Stimulated activated naive CD8-positive, alpha-beta T cell treated with anti-CD3 and anti-CD28 coated beads, Interleukin-15, Interleukin-2, amounts not matched to agents 100 ng/mL and 50 ng/mL, for 24 hours (primary cell): ENCODE measurements around the gene STXBP5.
A peak's percentile ranks its signal among the peaks of the same experiment; 100 is the strongest.

Source experiments
- H3K27ac Mint-ChIP-seq: one replicate; pipeline ENCODE4 v1.8.0; 2021; ENCODE audit warnings: mild to moderate bottlenecking, mixed read lengths
- H3K27me3 Mint-ChIP-seq: one replicate; pipeline ENCODE4 v1.8.0; 2021; ENCODE audit warnings: mixed read lengths
- H3K36me3 Mint-ChIP-seq: one replicate; pipeline ENCODE4 v1.8.0; 2021; ENCODE audit warnings: low read depth, mixed read lengths
- H3K4me1 Mint-ChIP-seq: one replicate; pipeline ENCODE4 v1.8.0; 2021; ENCODE audit warnings: low read depth, mixed read lengths
- H3K4me3 Mint-ChIP-seq: one replicate; pipeline ENCODE4 v1.8.0; 2021; ENCODE audit warnings: mild to moderate bottlenecking, mixed read lengths
- H3K9me3 Mint-ChIP-seq: one replicate; pipeline ENCODE4 v1.8.0; 2021; ENCODE audit warnings: mixed read lengths

The STXBP5 gene

DNA sequence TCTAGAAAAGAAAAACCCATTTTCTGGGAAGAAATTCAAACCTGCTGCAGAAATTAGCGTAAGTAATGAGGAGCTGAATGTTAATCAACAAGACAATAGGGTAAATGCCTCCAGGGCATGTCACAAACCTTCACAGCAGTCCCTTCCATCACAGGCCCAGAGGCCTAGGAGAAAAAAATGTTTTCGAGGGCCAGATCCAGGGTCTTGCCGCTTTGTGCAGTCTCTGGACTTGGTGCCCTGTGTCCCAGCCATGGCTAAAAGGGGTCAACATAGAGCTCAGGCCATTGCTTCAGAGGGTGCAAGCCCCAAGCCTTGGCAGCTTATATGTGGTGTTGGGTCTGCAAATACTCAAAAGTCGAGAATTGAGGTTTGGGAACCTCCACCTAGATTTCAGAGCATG, 99.8 kb downstream of the STXBP5 start:
- Mint-ChIP-seq H3K27me3 (no peaks in the 10 kb centered on the region), H3K27ac (no peak overlapping the region), H3K36me3 (peaks cover 59% of the 10 kb centered on the region), H3K4me1 (peaks cover 1% of the 10 kb centered on the region), H3K9me3 (peaks cover 26% of the 10 kb centered on the region), H3K4me3 (no peak overlapping the region)

DNA sequence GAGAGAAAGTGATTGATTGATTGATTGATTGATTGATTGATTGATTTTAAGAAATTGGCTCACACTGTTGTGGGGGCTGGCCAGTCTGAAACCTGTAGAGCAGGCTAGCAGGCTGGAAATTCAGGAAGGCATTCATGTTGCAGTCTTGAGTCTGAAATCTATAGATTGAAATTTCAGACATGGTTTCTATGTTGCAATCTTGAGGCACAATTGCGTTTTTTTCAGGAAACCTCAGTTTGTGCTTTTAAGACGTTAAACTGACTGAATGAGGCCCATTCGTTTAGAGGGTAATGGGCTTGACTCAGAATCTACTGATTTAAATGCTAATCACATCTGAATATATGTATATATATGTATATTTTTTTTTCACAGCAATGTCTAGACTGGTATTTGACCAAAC, 106.3 kb downstream of the STXBP5 start:
- H3K4me3 Mint-ChIP-seq, result no peak overlapping the region
- H3K27ac Mint-ChIP-seq, result no peak overlapping the region
- peaks cover 24% of the 10 kb centered on the region for H3K36me3 Mint-ChIP-seq
- no peaks in the 10 kb centered on the region for H3K4me1 Mint-ChIP-seq
- no peaks in the 10 kb centered on the region for H3K27me3 Mint-ChIP-seq
- no peaks in the 10 kb centered on the region for H3K9me3 Mint-ChIP-seq

DNA sequence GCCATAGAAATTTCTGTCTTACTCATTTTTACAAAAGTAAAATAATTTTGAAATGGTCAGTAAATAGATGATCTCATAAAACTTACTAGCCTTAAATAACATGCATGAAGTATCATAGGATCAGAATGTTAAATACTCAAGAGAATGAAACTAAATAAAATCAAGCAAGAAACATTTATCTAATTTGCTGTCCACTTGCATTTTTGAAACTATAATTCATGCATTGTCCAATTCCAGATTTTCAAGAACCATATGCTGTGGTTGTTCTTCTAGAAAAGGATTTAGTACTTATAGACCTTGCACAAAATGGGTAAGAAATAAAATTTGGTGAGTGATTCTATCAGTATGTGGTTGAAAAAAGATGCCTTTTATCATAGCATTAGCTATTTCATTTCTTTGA, 107.0 kb downstream of the STXBP5 start:
- Mint-ChIP-seq H3K4me1 (no peaks in the 10 kb centered on the region), H3K27ac (no peak overlapping the region), H3K27me3 (no peaks in the 10 kb centered on the region), H3K9me3 (no peaks in the 10 kb centered on the region), H3K36me3 (peaks cover 26% of the 10 kb centered on the region), H3K4me3 (no peak overlapping the region)

DNA sequence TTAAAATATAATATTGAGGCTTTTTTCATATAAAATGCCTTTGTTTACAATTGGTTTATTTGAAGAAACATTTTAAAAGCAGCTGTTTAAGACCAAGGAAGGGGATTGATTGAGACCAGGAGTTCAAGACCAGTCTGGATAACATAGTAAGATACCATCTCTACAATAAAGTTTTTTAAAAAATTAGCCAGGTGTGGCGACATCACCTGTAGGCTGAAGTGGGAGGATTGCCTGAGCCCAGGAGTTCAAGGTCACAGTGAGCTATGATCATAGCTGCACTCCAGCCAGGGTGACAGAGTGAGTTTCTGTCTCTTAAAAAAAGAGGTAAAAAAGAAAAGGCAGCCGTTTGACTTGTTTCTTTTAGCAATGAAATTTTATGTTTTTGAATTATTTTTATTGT, 117.0 kb downstream of the STXBP5 start:
- H3K27ac Mint-ChIP-seq, result no peak overlapping the region
- H3K4me3 Mint-ChIP-seq, result no peak overlapping the region
- H3K36me3 Mint-ChIP-seq, result peaks cover 27% of the 10 kb centered on the region

DNA sequence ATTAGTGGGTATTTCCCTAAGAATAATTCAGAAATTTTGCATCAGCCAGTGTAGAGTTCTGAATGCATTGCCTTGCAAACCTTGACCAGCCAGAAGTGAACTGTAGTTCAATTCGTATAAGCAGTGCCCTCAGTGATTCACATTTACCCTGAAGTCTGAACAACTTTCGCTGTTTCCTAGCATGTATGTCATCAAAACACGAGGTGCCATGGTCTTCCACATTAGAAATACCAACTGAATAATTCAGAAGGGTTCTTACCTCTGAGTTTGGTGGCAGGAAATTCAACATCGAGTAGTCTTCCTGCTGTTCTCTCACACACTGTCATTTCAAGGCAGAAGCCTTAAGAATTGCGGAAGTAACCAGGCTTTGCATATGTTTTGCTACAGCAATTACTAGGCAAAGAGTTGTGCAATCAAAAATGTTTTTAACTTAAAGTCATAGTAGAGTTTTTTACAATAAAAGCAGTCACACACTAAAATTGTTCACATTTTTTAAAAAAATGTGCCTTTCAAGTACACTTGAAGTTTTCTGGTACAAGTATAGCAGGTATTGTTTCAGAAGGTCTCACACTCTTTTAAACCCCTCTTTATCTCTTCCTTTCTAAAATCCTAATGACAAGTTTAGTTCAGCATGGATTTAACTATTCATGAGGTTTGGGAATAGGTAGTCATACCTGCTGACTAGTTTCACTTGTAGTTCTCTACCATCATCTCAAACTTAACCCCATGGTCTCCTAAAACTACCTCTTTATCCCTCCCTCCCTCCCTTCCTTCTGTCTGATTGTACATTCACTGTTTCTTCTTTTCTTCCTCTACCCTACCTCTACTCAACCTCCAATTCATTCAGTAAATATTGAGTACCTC, 118.3 kb downstream of the STXBP5 start:
- Mint-ChIP-seq H3K36me3 (peaks cover 35% of the 10 kb centered on the region), H3K27me3 (no peaks in the 10 kb centered on the region), H3K4me1 (peaks cover 23% of the 10 kb centered on the region), H3K9me3 (no peaks in the 10 kb centered on the region), H3K4me3 (peak overlapping the region; percentile 34), H3K27ac (peak overlapping the region; percentile 66)

More for the DNA sequence above, 117.0 kb downstream of the STXBP5 start:
- no peaks in the 10 kb centered on the region for H3K27me3 Mint-ChIP-seq
- no peaks in the 10 kb centered on the region for H3K9me3 Mint-ChIP-seq
- peaks cover 23% of the 10 kb centered on the region for H3K4me1 Mint-ChIP-seq

DNA sequence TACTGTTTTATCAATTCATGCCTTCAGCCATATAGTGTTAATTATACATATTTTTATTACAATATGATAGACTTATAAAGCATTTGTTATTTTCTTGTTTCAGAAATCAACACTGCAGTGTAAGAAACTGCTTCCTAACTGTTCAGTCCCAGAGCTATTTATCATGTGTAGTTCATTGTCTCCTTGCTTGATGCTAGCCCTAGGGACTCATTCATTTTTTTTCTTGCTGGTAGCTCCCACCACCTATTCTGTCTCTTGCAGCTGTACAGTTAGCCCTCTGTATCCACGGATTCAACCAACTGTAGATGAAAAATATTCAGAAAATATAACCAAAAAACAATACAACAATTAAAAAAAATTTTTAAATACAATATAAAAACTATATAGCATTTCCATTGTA, 121.3 kb downstream of the STXBP5 start:
- H3K4me3 Mint-ChIP-seq, result no peak overlapping the region
- H3K27ac Mint-ChIP-seq, result no peak overlapping the region
- peaks cover 23% of the 10 kb centered on the region for H3K4me1 Mint-ChIP-seq
- no peaks in the 10 kb centered on the region for H3K27me3 Mint-ChIP-seq
- peaks cover 43% of the 10 kb centered on the region for H3K36me3 Mint-ChIP-seq
- no peaks in the 10 kb centered on the region for H3K9me3 Mint-ChIP-seq

DNA sequence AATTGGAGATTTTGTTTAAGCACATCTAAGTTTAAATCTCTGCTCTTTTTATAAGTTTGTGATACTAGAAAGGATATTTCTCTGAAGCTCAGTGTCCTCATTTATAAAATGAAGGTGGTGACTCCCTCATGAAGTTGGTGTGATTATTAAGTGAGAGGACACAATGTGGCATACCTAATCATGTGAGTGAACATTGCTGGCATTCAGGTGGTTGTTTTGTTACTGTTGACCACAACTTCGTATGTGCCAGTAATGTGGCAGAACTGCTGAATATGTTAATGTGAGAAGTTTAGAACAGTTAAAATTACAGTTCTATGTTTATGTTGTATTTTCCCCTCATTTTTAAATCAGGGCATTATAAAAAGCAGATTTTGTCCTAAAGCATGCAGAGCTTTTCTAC, 127.2 kb downstream of the STXBP5 start:
- Mint-ChIP-seq H3K36me3 (peaks cover 53% of the 10 kb centered on the region), H3K4me3 (no peak overlapping the region), H3K9me3 (no peaks in the 10 kb centered on the region), H3K4me1 (no peaks in the 10 kb centered on the region), H3K27ac (no peak overlapping the region), H3K27me3 (no peaks in the 10 kb centered on the region)

DNA sequence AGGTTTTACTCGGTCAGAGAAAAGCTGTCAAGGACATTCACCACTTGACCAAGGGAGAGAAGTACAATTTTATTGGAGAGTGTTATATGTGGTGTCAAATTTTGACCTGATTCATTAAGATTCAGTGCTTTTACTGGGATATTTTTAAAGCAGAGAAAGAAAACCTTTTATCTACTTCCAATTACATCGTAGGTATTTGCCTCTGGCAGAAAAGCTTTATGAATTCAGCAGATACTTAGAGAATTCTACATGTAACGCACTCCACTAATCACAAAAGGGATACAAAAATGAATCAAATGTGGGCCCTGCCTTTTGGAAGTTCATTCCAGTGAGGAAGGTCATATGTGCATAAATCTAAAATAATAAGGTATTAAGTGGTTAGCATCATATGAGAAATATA, 133.7 kb downstream of the STXBP5 start:
- Mint-ChIP-seq H3K36me3 (peaks cover 53% of the 10 kb centered on the region), H3K9me3 (no peaks in the 10 kb centered on the region), H3K4me1 (no peaks in the 10 kb centered on the region), H3K27me3 (no peaks in the 10 kb centered on the region), H3K27ac (no peak overlapping the region), H3K4me3 (no peak overlapping the region)

DNA sequence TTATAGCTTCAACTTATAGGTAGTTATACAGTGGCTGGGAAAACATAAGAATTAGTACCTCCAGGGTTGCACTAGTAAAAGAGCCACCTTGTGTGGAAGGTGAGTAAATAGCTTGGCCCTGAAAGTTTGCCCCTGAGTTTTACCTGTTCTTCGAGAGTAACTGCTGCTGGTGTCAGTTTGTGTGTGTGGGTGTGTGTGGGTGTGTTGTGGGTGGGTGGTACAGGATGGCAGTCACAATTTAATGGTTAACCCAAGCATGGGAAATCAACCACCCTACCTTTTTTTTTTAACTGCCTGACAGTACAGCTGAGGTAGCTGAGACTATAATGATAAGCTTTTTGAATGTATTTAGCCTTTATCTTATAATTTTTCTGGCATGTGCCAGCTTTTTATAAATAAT, 137.3 kb downstream of the STXBP5 start:
- Mint-ChIP-seq H3K9me3 (no peaks in the 10 kb centered on the region), H3K36me3 (peaks cover 65% of the 10 kb centered on the region), H3K27me3 (no peaks in the 10 kb centered on the region), H3K4me1 (no peaks in the 10 kb centered on the region), H3K27ac (no peak overlapping the region), H3K4me3 (no peak overlapping the region)

DNA sequence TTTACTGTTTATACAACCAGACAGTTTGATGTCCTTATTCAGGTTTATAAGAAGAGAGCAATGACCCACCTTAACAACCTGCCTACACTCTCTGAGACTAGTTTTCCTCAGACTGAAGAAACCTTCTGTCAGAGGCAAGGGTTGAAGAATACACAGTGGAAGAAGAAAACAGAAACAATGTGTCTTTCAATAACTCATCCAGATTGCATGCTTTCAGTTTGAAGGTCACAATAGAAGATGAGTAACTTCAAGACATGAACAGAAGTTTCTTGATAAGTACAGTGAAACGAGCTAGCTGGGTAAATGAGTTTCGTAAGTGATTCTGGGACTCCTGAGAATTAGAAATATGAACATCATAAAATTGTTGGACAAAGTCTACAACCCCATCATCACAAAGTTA, 141.7 kb downstream of the STXBP5 start:
- Mint-ChIP-seq H3K4me3 (no peak overlapping the region), H3K4me1 (no peaks in the 10 kb centered on the region), H3K27ac (no peak overlapping the region), H3K27me3 (no peaks in the 10 kb centered on the region), H3K36me3 (peaks cover 43% of the 10 kb centered on the region), H3K9me3 (no peaks in the 10 kb centered on the region)

DNA sequence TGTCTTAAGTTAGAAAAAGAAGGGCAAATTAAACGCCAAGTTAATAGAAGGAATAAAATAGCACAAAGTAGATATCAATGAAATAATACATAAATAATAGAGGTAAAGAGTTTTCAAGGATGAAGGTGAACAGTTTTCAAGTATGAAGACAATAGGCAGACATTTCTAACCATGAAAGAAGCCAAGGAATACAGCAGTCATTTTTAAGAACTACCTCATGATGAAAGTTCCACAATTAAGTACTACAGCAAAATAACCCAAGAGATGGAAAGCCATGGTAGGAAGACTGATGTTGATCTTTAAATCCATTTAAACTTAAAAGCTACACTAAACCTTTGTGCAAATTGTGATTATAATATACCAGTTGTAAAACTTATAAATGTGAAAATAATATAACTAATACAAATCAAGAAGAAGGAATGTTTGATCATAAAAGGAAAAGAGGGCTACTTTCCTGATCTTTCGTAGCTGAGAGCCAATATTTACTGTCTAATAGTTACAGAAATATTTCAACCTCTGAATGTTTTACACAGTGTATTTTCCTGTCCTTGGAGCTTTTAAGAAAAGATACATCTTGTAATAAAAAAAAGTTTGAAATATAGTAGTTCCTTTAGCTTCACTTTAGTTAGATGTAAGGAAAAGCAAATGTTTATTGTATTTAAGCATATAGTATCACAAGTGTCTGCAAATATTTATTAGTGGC, 143.1 kb downstream of the STXBP5 start:
- Mint-ChIP-seq H3K4me1 (no peaks in the 10 kb centered on the region), H3K4me3 (no peak overlapping the region), H3K36me3 (peaks cover 34% of the 10 kb centered on the region), H3K9me3 (no peaks in the 10 kb centered on the region), H3K27me3 (no peaks in the 10 kb centered on the region), H3K27ac (no peak overlapping the region)

DNA sequence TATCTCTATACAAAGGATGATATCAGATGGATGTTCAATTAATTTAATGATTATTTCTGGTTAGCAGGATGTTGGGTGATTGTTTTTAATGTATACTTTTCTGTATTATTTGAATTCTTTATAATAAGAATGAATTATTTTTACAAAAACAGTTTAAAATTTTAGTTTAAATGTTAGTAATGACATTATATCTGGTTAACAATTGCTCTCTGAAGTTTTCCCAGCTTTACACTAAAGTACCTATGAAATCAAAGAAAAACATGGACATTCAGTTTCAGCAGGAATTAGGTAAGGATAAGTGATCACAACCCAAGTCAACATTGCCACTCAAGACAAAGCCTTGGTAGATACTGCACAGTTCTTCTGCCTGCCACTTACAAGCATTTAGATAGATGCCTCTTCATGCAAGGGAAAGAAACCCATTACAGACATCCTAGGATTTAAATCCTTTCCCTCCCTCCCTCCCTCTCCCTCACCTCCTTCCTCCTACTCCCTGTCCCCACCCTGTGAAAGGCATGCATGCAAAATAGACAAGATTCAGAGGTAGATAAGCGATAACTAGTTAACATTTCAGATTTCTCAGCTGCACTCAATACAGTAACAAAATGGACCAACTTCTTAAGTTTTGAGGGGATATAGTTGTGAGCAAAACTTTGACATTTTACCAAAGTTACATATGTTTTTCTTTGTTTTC, 143.8 kb downstream of the STXBP5 start:
- H3K27me3 Mint-ChIP-seq, result no peaks in the 10 kb centered on the region
- H3K4me1 Mint-ChIP-seq, result no peaks in the 10 kb centered on the region
- peaks cover 34% of the 10 kb centered on the region for H3K36me3 Mint-ChIP-seq
- H3K4me3 Mint-ChIP-seq, result no peak overlapping the region
- H3K9me3 Mint-ChIP-seq, result no peaks in the 10 kb centered on the region
- no peak overlapping the region for H3K27ac Mint-ChIP-seq

DNA sequence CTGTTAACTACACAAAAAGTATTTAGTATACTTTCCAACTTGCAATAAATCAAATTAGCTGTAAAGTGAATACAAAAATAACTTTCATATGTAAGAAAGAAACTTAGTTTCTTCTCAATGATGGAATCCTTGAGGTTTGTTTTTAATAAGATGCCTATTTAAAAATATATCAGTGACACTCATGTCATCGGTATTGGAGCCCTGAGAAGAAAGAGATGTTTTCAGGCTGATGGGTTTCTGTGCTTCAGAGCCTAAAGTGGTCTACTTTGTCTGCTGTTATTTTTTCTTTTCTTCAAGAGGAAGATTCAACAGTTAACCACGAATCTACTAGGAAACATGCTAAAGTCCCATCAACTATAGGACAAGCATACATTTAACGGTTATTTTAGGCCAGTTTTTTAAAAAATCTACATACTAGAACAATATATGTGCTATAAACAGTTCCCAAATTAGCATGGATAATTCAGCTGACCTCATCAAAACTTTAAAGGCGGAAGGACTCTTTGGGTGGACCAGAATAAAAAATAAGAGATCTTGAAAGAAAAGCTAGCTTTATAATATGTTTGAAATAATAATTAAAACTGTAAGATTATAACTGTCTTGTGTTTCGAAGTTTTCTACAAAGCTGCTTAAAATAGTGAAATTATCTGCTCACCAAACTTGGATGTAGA, 157.2 kb downstream of the STXBP5 start:
- Mint-ChIP-seq H3K4me3 (no peak overlapping the region), H3K36me3 (peaks cover 76% of the 10 kb centered on the region), H3K27me3 (no peaks in the 10 kb centered on the region), H3K9me3 (peaks cover 14% of the 10 kb centered on the region), H3K4me1 (no peaks in the 10 kb centered on the region), H3K27ac (no peak overlapping the region)

DNA sequence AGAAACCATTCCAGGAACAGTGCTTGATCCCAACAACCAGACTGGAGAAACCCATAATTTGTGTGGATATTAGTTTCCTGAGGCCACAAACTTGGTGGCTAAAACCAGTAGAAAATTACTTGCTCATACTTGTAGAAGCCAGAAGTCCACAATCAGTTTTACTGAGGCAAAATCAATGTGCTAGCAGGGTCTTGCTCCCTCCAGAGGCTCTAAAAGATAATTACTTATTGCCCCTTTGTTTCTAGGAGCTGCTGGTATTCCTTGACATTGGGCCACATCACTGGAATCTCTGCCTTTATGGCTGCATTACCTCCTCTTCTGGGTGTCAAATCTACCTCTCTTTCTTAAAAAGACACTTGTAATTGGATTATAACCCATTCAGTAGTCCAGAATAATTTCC, 162.1 kb downstream of the STXBP5 start:
- H3K27me3 Mint-ChIP-seq, result no peaks in the 10 kb centered on the region
- H3K4me3 Mint-ChIP-seq, result no peak overlapping the region
- H3K27ac Mint-ChIP-seq, result no peak overlapping the region
- H3K36me3 Mint-ChIP-seq, result peaks cover 55% of the 10 kb centered on the region
- H3K4me1 Mint-ChIP-seq, result no peaks in the 10 kb centered on the region
- no peaks in the 10 kb centered on the region for H3K9me3 Mint-ChIP-seq

DNA sequence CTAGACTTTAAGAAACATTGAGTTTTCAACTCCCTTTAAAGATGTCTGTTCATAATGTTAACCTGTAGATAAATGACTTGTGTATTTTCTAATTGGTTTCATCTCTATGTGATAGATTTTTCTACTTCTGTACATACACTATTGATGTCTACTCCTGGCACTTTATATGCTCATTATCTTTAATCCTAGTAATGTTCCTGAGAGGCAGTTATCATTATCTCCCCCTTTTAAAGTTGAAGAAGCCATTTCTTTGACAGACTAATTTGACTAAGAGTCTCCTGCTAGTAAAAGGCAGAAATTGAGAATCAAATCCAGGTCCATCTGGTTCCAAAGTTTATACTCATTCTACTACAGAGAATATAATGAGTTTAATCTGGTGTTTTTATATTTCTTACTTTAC, 167.1 kb downstream of the STXBP5 start:
- H3K36me3 Mint-ChIP-seq, result peaks cover 38% of the 10 kb centered on the region
- no peaks in the 10 kb centered on the region for H3K4me1 Mint-ChIP-seq
- H3K27me3 Mint-ChIP-seq, result no peaks in the 10 kb centered on the region
- no peaks in the 10 kb centered on the region for H3K9me3 Mint-ChIP-seq
- H3K27ac Mint-ChIP-seq, result no peak overlapping the region
- no peak overlapping the region for H3K4me3 Mint-ChIP-seq
